IPS-11a (cell line): ENCODE measurements around the gene HOXD10.
A peak's percentile ranks its signal among the peaks of the same experiment; 100 is the strongest.

Experiments used
- H3K4me3 ChIP-seq: one replicate; pipeline ENCODE4 v1.5.1; 2013; ENCODE audit warnings: low read depth, low read length, control low read depth

Gene HOXD10

DNA sequence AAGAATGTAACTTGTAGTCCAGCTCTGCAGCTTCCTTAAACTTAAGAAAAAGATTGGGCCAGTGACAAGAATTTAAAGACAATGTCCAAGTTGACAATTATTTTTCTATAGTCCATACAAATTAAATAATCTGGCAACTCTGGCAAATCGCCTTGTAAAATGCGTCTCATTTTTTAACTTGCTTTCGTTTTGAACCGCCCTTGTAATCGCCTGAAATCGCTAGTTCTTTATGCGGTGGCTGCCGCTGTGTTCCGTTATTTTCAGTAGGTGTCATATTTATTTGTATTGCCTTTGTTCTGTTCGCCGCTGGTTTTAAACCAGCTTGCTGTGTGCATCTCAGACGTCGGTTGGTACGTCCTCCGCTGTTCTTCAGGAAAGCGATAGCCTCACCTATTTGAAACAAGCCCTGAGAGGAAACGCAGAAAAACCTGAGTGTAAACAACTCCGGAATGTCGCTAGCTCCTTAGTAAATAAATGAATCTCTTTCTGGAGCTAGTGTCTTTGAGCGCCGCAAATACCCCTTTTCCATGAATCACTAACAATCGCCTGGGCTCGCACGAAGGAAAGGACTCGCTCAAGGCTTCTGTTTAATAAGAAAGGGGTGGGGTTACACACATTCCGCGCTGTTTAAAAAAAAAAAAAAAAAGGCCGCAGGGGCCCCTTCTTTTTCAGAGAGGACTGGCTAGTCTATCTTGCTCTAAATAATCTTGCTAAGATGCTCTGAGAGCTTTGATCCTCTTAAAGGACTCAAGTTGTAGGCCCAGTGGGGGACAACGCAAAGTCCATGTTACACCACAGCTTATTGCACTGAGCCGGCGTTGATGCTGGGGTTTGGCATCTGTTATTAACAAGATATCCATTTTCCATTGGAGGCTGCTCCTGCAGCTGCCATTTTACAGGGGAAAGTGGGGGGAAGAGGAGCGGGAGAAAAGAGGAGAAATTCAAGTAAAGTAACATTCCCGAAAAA is 15.9 kb downstream of the HOXD10 start:
- no peak overlapping the region for H3K4me3 ChIP-seq

DNA sequence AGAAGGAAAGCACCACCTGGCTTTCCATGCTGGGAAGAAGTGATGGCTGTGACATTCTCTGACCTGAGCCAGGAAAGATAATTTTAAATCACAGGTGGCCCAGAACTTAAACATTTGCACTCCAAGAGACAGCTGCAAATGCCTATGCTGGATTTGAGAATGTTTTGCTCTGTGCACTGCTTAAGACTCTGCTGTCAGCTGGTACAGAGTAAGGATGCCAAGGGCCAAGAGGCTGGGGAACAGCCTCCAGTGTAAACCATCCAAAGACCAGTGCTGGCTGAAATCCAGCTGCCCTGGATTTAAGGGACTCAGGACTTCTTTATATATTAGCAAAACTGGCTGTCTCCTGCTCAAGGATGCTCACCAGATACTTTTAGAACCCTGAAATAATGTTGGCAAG is 16.8 kb downstream of the HOXD10 start:
- H3K4me3 ChIP-seq: no peak overlapping the region

DNA sequence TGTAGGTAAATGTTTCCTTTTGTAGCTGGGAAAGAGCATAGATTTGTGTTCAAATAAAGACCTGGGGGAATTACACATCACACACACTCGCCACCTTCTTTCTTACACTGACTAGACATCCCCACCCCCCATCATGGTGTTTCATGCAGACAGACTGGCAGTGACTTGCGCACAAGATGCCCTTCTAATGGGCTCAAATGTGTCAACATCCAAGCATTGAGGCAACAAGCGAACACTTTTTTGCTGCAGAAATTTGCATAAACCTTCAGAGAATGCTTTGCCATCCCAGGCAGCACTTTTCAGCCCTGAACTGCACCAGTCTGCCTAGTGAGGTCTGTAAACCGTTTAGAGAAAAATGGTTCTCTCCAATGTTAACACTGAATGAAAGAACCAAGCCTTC is 17.5 kb downstream of the HOXD10 start:
- H3K4me3 ChIP-seq: no peak overlapping the region

DNA sequence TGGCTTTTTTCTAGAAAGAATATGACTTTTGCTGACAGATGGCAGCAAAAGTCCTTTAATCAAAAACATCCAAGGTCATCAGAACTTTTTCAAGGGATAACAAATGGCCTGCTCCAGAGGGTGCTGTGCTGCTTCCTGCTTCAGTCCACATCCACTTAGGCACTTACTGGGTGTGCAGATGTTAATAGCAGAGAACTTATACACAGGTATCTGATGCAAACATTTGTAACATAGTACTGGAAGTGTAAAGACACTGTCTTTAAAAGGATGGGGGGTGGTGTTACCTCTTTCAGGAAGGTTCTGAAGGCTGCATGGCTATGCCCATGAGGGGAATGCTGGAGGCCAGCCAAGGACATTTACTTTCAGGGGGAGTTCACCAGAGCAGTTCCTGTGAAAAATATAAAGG is 18.5 kb downstream of the HOXD10 start:
- H3K4me3 ChIP-seq: no peak overlapping the region

DNA sequence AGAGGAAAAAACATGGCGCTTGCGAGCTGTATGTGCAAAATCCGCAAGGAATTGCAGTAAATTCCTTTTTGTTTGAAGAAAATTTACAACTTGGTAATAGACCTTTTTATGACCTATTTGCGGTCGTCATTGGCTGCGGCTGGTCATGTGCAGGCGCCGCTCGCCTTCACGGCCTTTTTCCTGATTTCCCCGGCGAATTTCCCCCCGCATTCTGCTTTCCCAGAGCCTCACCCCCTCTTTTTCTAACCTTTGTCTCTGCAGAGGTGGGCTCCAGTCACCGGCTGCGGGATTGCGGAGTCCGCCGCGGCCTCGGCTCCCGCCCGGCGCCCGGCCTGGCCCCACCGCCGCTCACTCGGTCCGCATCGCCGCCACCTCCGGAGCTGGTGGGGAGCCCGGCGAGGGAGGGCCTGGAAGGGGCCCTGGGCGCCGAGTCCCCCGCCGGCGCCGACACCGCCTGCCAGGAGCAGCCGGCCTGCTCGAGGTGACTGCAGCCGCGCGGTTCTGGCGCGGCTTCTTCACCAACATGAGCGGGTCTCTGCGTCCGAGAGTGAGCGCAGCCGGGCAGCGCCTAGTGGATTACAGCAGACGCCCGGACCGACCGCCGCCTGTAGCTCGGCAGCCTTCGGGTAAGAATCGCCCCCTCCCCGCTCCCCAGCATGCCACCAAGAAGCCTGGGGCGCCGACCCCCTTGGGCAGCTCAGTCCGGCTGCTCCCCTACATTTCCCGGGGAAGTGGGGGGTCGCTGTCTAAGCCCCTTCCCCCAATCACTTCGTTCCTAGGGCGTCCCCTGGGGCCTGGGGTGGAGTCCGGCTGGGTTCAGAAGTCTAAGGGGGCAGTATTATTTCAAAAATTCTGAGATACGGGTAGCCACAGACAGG is 20.0 kb downstream of the HOXD10 start:
- H3K4me3 ChIP-seq: peak overlapping the region; percentile 15

DNA sequence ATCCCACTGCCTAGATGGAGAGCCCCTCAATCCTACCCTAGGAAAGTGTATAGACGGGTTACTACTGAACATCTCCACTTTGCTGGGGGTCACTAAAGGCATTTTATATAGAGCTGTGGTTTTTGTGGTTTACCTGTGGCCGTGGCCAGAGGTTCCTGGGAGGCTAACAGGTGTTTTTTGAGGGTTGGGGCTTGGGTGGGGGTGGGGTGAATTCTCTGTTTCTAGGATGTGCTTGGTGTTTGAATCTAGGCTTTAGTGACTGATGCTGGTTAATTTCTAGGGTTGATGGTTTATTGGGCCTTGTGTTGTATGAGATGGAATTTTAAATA is 20.6 kb downstream of the HOXD10 start:
- H3K4me3 ChIP-seq: no peak overlapping the region

DNA sequence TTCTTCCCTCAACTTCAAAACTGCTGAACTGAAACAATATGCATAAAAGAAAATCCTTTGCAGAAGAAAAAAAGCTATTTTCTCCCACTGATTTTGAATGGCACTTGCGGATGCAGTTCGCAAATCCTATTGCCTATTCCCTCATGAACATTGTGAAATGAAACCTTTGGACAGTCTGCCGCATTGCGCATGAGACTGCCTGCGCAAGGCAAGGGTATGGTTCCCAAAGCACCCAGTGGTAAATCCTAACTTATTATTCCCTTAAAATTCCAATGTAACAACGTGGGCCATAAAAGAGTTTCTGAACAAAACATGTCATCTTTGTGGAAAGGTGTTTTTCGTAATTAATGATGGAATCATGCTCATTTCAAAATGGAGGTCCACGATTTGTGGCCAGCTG is 21.3 kb downstream of the HOXD10 start:
- H3K4me3 ChIP-seq: no peak overlapping the region

DNA sequence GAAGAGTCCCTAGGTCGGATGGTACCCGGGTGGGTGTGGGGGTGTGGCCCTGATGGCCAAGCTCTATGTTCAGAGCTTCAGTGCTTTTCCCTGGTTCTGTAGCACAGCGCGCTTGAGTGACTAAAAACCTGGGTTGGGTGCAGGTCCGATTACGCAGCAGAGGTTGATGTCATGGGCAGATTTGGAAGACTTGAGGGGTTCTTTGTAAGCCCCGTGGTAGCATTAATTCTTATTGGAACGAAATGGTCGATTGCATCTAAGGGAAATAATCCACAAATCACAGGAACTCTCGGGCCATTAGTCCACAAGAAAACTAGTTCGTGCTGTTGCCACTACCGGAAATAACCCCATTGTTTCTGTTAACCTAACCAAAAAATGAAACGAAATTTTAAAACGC is 21.9 kb downstream of the HOXD10 start:
- H3K4me3 ChIP-seq: no peak overlapping the region

DNA sequence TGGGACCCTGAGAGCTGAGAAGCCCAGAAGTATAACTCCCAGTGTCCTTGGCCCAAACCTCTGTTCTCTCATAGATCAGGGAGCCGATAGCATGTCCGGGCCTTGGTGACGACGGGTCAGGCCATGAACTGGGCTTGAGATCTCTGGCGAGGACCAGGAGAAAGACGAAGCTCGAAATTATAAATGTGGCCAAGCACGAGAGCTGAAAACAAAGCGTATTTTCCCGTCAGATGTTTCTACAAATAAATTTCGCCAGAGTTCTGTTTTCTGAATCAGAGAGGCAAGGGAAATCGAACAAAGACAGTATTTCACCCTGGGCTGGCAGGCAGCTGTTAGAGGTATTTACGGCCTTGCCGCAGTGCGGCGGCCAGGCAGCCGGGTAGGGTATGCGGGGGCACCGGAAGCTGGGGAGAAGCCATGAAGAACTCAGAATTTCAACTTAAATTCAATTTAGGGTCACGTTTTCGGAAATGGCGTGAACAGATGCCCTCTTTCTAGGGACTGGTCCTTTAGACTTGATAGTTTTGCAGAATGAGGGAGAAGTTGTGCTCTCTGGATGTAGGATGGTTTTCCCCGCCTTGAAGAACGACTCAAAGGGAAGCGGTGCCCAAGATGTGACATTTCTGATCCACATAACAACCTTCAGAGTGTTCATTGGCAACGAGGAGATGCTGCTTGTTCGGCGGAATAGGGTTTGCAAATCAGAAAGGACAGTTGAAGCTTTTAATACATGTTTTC is 22.5 kb downstream of the HOXD10 start:
- H3K4me3 ChIP-seq: no peak overlapping the region

DNA sequence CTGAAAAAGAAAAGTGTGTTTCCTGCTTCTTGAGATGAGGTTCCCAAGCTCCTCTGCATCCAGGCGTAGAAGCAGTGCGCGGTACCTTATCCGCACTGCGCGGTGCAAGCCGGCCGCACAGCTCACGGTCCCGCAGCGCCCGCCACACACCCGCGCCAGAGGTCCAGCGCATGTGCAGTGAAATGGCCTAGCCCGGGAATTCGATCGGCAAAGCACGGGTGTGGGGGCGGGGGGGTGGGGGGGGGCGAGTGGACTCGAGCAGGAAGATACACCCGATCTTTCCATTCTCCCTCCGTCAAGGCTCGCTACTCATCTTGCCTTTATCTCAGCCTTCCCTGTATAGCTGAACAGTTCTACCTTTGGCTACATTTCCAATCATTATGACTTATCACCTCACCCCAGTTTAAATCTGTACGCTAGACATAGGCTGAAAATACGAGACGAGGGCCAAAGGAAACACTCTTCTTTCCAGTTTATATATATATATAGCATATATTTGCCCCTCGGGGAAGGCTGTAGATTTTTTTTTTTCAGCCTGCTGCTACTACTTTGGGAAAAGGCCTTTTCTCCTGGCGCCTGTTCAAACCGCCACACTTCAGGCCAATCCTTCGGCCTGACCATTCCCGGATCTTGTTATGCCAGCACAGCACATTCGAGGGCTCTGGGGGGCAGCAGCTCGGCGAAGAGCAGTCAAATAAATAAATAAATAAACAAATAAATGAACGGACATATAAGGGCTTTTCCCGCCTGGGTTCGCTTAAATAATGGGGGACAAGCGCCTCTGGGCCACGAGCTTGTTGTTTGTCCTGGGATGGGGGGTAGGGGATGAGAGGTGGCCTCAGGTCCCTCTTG is 23.3 kb downstream of the HOXD10 start:
- no peak overlapping the region for H3K4me3 ChIP-seq

DNA sequence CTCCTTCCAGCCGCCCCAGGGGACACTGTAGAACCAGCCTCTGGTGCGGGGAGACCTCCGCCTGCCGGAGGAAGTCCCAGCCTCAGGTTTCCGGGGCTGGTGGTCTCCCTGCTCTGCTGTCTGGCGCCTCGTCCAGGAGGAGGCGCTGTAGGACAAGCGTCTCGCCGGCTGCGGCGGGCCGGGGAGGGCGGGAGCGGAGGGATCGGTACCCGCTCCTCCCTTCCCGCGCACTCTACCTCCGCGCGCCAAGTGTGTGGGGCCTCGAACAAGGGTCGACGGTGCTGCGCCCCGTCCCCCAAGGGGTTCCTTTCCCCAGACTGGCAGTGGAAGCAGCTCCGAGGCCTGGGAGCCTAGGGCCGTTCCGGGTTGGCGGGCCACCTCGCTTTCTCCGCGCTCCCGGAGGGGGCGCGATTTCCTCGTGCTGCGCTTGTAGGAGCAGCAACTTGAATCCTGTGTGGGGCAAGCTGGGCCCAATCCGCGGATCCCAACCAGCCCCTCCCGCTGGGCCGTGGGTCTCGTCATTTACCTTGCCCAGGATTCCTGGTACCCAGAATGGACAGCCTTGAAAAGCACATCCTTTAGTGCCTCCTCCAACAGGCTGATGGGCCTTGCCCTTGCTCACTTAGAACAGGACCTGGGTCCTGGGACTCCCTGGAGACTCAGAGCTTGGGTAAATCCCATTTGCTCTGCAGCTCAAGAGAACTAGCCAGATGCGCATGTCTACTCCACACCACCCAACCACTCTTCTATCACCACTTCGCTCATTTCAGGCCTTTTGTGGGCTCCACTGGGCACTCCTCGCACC is 24.1 kb downstream of the HOXD10 start:
- peak overlapping the region; percentile 38 for H3K4me3 ChIP-seq

DNA sequence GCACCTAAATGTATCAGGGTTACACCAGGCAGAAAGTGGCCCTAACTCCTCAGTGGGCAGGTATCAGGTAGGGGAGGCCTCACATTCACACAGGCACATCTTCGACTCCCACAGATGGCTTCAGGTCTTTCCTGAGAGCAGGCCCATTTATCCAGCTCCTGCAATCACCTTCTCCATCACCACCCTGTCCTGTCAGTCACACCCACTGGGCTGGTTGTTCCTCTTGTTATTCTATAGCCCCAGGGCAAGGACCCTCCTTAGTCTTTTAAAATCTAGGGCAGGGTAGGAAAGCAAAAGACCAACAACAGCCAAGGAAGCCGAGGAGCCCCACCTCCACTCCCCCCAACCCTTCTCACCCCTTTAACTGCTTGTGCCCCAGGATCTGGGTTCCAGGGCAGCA is 25.7 kb downstream of the HOXD10 start:
- no peak overlapping the region for H3K4me3 ChIP-seq

DNA sequence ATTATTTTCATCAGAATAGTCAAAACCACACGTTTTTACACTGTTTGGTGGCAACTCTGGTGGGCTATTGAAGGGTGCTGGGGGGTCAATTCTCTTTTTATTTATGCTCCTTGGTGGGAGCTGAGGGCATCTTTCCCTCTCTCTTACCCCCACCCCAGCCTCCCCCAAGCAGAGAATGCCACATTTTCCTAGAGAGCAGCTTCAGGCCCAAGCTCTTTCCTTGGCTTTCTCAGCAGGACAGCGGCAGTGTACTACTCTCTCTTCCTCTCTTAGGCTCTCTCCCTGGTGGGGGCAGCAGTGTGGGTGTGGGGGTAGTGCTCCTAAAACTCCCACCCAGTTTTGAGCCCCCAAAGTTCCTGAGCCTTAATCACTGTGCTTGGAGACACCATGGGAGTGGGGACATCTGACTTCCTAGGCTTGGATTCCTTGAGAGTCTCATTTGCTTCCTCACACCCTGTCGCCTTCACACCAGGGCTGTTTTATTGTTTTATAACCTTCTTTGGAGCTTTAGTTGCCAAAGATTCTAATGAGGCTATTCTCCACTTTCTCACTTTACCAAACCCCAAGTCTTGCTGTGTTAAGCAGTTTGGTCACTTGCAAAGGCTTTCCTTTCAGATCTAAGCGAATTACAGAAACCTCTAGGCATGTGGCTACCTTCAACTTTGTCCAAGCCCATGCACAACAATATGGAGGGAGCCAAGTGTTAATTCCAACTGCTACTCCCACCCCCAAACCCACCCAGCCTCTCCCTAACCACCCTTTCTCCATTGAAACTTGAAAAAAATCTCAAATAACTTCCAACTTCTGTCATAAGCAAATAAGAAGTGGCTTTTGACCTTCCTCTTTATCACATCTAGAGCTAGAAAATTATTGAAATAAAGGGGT is 28.7 kb downstream of the HOXD10 start:
- H3K4me3 ChIP-seq: no peak overlapping the region

DNA sequence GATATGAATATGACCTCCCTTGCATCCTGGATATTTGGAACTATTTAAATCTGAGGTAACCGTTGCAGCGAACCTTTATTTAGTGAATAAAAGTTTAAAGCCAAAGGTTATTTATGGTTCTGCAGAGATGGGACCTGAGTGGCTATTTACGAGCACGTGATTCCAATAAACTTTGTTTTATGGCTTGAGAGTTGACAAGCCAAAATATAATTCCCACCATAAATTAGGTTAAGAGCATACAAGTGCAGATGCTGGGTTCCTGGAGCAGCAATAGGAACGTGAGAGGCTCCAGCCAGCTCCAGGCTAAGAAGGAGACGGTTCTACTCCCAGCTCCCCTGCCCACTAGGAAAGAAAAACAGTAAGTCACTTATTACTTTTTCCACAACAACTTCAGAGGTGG is 29.5 kb downstream of the HOXD10 start:
- no peak overlapping the region for H3K4me3 ChIP-seq

DNA sequence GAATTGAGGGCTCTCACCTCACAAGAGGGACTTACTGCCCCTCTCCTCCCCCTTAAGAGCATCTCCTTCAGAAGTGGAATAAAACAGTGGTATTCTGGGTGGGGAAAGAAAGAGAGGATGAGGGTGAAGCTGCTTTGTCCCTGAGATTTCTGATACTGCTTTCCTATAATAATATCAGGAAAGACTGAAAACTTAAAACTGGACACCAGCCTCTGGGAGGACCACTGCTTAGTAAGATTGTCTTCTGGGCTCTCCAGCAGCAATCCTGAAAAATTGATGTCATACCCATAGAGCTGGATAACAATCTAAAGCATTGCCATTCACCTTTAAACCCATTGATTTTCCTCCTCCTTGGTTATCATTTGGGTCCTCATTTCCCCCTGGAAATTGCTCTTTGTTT is 30.1 kb downstream of the HOXD10 start:
- no peak overlapping the region for H3K4me3 ChIP-seq

DNA sequence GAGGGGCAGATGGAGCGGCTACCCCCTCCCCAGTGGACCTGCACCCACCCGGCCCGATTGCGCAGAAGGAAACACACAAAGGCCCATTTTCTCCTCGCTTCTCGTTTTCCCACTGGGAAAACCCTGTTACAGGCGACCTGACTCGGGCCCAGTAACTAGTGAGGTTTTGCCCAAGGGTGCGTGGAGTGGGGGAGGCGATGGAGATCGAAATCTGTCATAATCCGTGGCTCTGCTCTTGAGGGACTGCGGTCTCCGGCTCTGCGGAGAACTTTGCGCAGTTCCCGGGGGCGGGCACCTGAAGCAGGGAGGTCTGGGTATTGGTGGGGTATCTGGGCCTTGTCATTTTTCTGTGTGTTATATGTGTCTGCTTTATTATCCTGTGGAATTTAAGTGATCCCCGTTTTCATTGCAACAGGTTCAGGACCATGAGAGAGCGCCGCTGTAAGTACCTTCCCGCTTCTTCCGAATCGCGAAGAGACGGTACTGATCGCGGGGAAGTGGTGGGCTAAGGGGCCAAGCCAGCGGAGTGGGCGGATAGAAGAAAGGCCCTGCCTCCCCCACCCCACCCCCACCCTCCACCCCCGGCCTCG is 30.7 kb downstream of the HOXD10 start:
- H3K4me3 ChIP-seq: no peak overlapping the region

DNA sequence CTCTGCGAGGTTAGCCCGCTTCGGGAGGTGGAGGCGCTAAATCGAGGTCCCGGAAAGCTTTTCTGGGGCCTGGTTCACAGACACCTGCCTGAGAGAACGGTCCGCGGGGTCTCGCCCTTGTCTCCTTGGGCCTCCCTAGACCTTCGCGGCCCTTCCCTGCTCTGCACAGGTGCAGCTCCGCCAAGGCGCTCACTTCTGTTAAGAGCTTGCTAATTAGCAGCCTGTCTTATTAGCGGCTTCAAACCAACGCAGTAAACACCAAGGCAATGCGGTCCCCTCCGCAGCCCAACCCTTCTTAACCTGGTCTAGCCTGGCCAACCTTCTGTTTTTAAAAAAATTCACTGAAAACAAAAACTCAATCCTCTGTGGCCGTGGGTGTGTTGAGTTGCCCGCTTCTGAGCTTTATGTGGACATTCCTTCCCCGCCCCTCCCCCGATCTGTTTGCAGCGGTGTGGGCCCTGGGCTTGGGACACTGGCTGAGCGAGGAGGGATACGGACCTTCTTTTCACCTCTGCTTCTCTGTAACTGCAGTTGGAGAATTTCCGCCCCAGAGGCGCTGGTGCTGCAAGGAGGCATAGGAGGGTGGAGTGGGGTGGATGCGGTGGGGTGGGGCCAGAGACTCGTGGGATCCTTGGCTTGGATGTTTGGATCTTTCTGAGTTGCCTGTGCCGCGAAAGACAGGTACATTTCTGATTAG is 31.4 kb downstream of the HOXD10 start:
- no peak overlapping the region for H3K4me3 ChIP-seq
